Smooth muscle cell (in vitro differentiated cells): ENCODE measurements around the gene CADM1. TPM values are rescaled to one million over a fixed set of nuclear protein-coding genes. Genes with fewer than 3 reads are reported as not detected.

ENCODE experiments used
- DNase-seq: peaks from one replicate; lab custom pipeline; 2025; ENCODE audit not compliant: unreplicated experiment; lab: John Stamatoyannopoulos, UW
- H2AFZ ChIP-seq: fragments of 200-600 bp; sonication (generic); 2 replicates; pipeline ENCODE4 v1.6.0; 2016; ENCODE audit warnings: antibody characterized with exemption, low read depth, mild to moderate bottlenecking
- H3F3A ChIP-seq: fragments of 200-600 bp; sonication (generic); 2 replicates; pipeline ENCODE4 v1.6.0; 2017; ENCODE audit warnings: antibody characterized with exemption, low read depth
- H3K27ac ChIP-seq: fragments of 200-600 bp; sonication (generic); 2 replicates; pipeline ENCODE4 v1.5.1; 2016; ENCODE audit warnings: low read depth, mild to moderate bottlenecking
- H3K27me3 ChIP-seq: fragments of 200-600 bp; sonication (generic); 2 replicates; pipeline ENCODE4 v1.6.1; 2016; ENCODE audit warnings: low read depth, mild to moderate bottlenecking
- H3K36me3 ChIP-seq: fragments of 200-600 bp; sonication (generic); 2 replicates; pipeline ENCODE4 v1.5.1; 2016; ENCODE audit warnings: low read depth
- H3K4me1 ChIP-seq: fragments of 200-600 bp; sonication (generic); 2 replicates; pipeline ENCODE4 v1.5.1; 2016; ENCODE audit warnings: low read depth
- H3K4me2 ChIP-seq: fragments of 200-600 bp; sonication (generic); 2 replicates; pipeline ENCODE4 v1.6.0; 2016; ENCODE audit warnings: mild to moderate bottlenecking
- H3K4me3 ChIP-seq: fragments of 200-600 bp; sonication (generic); 2 replicates; pipeline ENCODE4 v1.5.1; 2016; ENCODE audit warnings: mild to moderate bottlenecking
- H3K79me2 ChIP-seq: fragments of 200-600 bp; sonication (generic); 2 replicates; pipeline ENCODE4 v1.6.0; 2016; ENCODE audit warnings: low read depth, mild to moderate bottlenecking
- H3K9ac ChIP-seq: fragments of 200-600 bp; sonication (generic); 2 replicates; pipeline ENCODE4 v1.6.0; 2016; ENCODE audit warnings: low read depth
- H3K9me3 ChIP-seq: fragments of 200-600 bp; sonication (generic); replicated peaks from 2 replicates; pipeline ENCODE4 v1.5.1; 2016; ENCODE audit warnings: low read depth
- H4K20me1 ChIP-seq: fragments of 200-600 bp; sonication (generic); 2 replicates; pipeline ENCODE4 v1.6.0; 2016; ENCODE audit warnings: low read depth
- WGBS: methylation state at CpG from one replicate; pipeline ENCODE4 v1.1.7; 2016; ENCODE audit warnings: low lambda C conversion rate; 5-methylcytosine and 5-hydroxymethylcytosine counted together
- polyA plus RNA-seq: library from polyadenylated mRNA; unstranded; fragments of >200 nt; fragmentation: Nextera tagmentation; extraction: Ambion mirVana; gene quantifications from 2 replicates; pipeline ENCODE4 v1.2.1, GENCODE V29; 2016
- total RNA-seq: library from RNA; depleted of rRNA; stranded (reverse); fragments of >200 nt; gene quantifications from 2 replicates; pipeline ENCODE4 v1.2.3, GENCODE V29; 2014
- TF ChIP-seq, protein P1 (sequence below): fragments of 200-600 bp; sonication (generic); IDR thresholded peaks from 2 replicates; pipeline ENCODE4 v1.5.1; 2017; ENCODE audit warnings: borderline replicate concordance, mild to moderate bottlenecking, antibody characterized with exemption; ENCODE audit not compliant: insufficient read depth, poor library complexity, severe bottlenecking

Gene CADM1
- total and polyA plus RNA-seq, 2 experiments from 2014 or later, result 158 to 167 TPM

GRCh38 chr11:115324581-115325432 lies 179.4 kb downstream of the CADM1 start:
- no peaks in the 10 kb centered on the region for H3K27me3 ChIP-seq
- no peak overlapping the region for H2AFZ ChIP-seq
- TF ChIP-seq, protein P1, sequence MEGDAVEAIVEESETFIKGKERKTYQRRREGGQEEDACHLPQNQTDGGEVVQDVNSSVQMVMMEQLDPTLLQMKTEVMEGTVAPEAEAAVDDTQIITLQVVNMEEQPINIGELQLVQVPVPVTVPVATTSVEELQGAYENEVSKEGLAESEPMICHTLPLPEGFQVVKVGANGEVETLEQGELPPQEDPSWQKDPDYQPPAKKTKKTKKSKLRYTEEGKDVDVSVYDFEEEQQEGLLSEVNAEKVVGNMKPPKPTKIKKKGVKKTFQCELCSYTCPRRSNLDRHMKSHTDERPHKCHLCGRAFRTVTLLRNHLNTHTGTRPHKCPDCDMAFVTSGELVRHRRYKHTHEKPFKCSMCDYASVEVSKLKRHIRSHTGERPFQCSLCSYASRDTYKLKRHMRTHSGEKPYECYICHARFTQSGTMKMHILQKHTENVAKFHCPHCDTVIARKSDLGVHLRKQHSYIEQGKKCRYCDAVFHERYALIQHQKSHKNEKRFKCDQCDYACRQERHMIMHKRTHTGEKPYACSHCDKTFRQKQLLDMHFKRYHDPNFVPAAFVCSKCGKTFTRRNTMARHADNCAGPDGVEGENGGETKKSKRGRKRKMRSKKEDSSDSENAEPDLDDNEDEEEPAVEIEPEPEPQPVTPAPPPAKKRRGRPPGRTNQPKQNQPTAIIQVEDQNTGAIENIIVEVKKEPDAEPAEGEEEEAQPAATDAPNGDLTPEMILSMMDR, result peak; percentile 82
- no peak overlapping the region for H3K27ac ChIP-seq
- no peak overlapping the region for H3K9ac ChIP-seq
- H3K36me3 ChIP-seq, result no peaks in the 10 kb centered on the region
- WGBS, result 45% methylated on average over 12 of the region's 12 CpGs
- H3K4me2 ChIP-seq, result peak overlapping the region; percentile 13
- H3K4me3 ChIP-seq, result no peak overlapping the region
- no peaks in the 10 kb centered on the region for H3F3A ChIP-seq
- DNase-seq, result no peak
- peaks cover 19% of the 10 kb centered on the region for H3K4me1 ChIP-seq
- peaks cover 7% of the 10 kb centered on the region for H4K20me1 ChIP-seq
- H3K79me2 ChIP-seq, result peaks cover 13% of the 10 kb centered on the region
- no peaks in the 10 kb centered on the region for H3K9me3 ChIP-seq

DNA sequence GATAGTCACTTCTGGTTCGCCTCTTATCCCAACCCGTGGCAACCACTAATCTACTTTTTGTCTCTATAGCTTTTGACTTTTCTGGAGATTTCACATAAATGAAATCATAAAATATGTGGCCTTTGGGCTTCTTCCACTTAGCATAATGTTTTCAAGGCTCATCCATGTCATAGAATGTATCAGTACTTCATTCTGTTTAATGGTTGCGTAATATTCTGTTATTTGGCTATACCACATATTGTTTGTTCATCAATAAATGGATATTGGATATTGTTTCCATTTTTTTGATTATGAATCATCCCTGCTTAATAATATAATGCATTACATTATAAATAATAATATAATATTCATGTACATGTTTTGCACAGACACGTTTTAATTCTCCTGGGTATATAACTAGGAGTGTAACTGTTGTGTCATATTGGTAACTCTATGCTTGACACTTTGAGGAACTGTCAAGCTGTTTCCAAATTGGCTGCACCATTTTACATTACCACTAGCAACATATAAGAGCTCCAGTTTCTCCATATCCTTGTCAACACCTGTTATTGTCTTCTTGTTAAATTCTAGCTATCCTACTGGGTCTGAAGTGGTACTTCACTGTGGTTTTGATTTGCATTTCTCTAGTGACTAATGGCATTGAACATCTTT lies 181.5 kb downstream of the CADM1 start:
- H3K9ac ChIP-seq, result no peak overlapping the region
- H3K27ac ChIP-seq, result no peak overlapping the region
- WGBS, result 95% methylated on average over 4 of the region's 4 CpGs
- peaks cover 13% of the 10 kb centered on the region for H3K79me2 ChIP-seq
- no peak overlapping the region for H3K4me2 ChIP-seq
- no peaks in the 10 kb centered on the region for H3K9me3 ChIP-seq
- peaks cover 19% of the 10 kb centered on the region for H3K4me1 ChIP-seq
- H3F3A ChIP-seq, result no peaks in the 10 kb centered on the region
- no peak overlapping the region for H3K4me3 ChIP-seq
- H4K20me1 ChIP-seq, result peaks cover 7% of the 10 kb centered on the region
- TF ChIP-seq, protein P1, result no peak
- H2AFZ ChIP-seq, result no peak overlapping the region
- no peaks in the 10 kb centered on the region for H3K36me3 ChIP-seq
- no peak for DNase-seq
- H3K27me3 ChIP-seq, result no peaks in the 10 kb centered on the region

GRCh38 chr11:115321605-115322289 lies 182.5 kb downstream of the CADM1 start:
- Histone ChIP-seq H4K20me1 (no peaks in the 10 kb centered on the region), H2AFZ (no peak overlapping the region), H3K79me2 (peaks cover 13% of the 10 kb centered on the region), H3K9me3 (no peaks in the 10 kb centered on the region), H3K27ac (peak overlapping the region; percentile 18), H3K4me3 (no peak overlapping the region), H3K9ac (no peak overlapping the region), H3K4me1 (peaks cover 19% of the 10 kb centered on the region), H3F3A (no peaks in the 10 kb centered on the region), H3K27me3 (no peaks in the 10 kb centered on the region), H3K4me2 (peak overlapping the region; percentile 46), H3K36me3 (no peaks in the 10 kb centered on the region)
- WGBS, result 59% methylated on average over 6 of the region's 6 CpGs
- TF ChIP-seq, protein P1, result no peak
- DNase-seq, result no peak
